ENCODE results near the gene ZNF681. TPM values are rescaled to one million over a fixed set of nuclear protein-coding genes. Genes with fewer than 3 reads are reported as not detected.

ZNF681 gene
- total and polyA plus RNA-seq, 2 of the 4 experiments (the other 2 are of a cell fraction), result 0.15 to 0.54 TPM

DNA sequence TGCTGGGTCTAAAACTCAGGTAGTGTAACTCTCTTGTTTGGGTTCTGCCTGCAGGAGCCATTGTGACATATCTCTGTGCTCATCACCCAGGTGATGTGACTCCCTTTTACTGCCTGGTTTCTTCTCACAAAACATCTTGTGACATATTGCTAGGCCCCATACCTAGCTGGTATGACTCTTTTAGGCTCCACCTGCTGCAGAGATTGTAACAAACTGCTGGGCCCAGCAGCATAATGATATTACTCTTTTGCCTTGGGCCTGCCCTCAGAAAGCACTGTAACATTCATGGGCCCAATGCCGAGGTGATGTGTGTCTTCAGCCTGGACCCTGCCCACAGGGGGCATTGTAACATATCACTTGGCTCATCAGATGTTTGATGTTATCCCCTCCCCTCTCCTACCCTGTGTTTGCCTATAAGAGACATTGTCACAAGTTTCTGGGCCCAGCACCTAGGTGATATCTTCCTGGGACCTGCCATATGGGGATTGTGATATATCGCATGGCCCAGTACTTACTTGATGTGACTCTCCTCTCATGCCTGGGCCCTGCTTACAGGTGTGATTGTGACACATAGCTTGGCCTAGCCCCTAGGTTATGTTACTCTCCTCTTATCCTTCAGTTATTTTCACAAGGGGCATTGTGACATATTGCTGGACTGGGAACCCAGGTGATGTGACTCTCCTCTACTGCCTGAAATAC lies 18.0 kb upstream of the ZNF681 start:
- POLR2A ChIA-PET (ENCODE audit: unreplicated experiment), result no interaction called here
- Histone ChIP-seq H3K4me2 (ENCODE audit: low read depth, low read length) (no peak overlapping the region), H4K20me1 (ENCODE audit: insufficient read depth, low read length) (no peaks in the 10 kb centered on the region; the same call in 1 of the 2 replicates), H2BK5ac (ENCODE audit: low read depth, low read length, poor library complexity, severe bottlenecking) (no peak overlapping the region), H3K9me1 (ENCODE audit: insufficient read depth, low read length) (no peaks in the 10 kb centered on the region), H3K4ac (ENCODE audit: low read depth, low read length) (no peak overlapping the region), H2AK5ac (ENCODE audit: low read depth, low read length) (no peak overlapping the region), H2AK9ac (replicated peaks; ENCODE audit: low read depth, low read length, poor library complexity) (no peak overlapping the region), H3K4me1 (ENCODE audit: control insufficient read depth, insufficient read depth, low read length) (no peaks in the 10 kb centered on the region), H3K23ac (ENCODE audit: low read depth, low read length) (no peak overlapping the region), H3K27ac (ENCODE audit: insufficient read depth, low read length) (no peak overlapping the region), H3K36me3 (ENCODE audit: control insufficient read depth, insufficient read depth, low read length) (no peaks in the 10 kb centered on the region), H4K91ac (ENCODE audit: insufficient read depth, low read depth, low read length) (no peak overlapping the region), H3K56ac (ENCODE audit: extremely low read depth, insufficient read depth, low read length) (no peak overlapping the region), H4K5ac (ENCODE audit: low read depth, low read length) (no peak overlapping the region), H2BK120ac (ENCODE audit: low read depth, low read length) (no peak overlapping the region), H2BK15ac (ENCODE audit: low read depth, low read length) (no peak overlapping the region), H4K8ac (ENCODE audit: low read depth in 2 of 2, low read length in 2 of 2) (no peak overlapping the region), H3K79me1 (ENCODE audit: low read depth in 1 of 2, low read length in 2 of 2) (no peaks in the 10 kb centered on the region), H3K9ac (ENCODE audit: low read depth, low read length) (no peak overlapping the region), H2AFZ (replicated peaks; ENCODE audit: low read length, poor library complexity) (no peak overlapping the region), H3K18ac (ENCODE audit: low read depth, low read length) (no peak overlapping the region), H2BK20ac (ENCODE audit: low read depth, low read length) (no peak overlapping the region), H3K4me3 (ENCODE audit: insufficient read depth, low read depth, low read length) (no peak overlapping the region), H3K27me3 (ENCODE audit: control insufficient read depth, insufficient read depth, low read length) (no peaks in the 10 kb centered on the region), H3K14ac (replicated peaks; ENCODE audit: low read depth, low read length) (no peak overlapping the region), H3K9me3 (ENCODE audit: control insufficient read depth, insufficient read depth, low read length) (no peaks in the 10 kb centered on the region; the same call in 1 of the 2 replicates)
- intact Hi-C loops (cut with micrococcal nuclease), result no loop called here
- no TSS peak for BruUV-seq (replicated peaks)
- no peak for TF ChIP-seq FOS (IDR thresholded peaks at IDR 0.05; ENCODE audit: low read depth, low read length)
- TF ChIP-seq BHLHE40 (IDR thresholded peaks at IDR 0.05; ENCODE audit: low read depth, low read length), result no peak
- TF ChIP-seq MAZ (IDR thresholded peaks at IDR 0.05; ENCODE audit: borderline replicate concordance, low read depth, low read length), result no peak
- TF ChIP-seq RFX5 (IDR thresholded peaks at IDR 0.05; ENCODE audit: low read depth, low read length), result no peak
- TF ChIP-seq, protein P1, sequence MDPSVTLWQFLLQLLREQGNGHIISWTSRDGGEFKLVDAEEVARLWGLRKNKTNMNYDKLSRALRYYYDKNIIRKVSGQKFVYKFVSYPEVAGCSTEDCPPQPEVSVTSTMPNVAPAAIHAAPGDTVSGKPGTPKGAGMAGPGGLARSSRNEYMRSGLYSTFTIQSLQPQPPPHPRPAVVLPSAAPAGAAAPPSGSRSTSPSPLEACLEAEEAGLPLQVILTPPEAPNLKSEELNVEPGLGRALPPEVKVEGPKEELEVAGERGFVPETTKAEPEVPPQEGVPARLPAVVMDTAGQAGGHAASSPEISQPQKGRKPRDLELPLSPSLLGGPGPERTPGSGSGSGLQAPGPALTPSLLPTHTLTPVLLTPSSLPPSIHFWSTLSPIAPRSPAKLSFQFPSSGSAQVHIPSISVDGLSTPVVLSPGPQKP (IDR thresholded peaks at IDR 0.05; ENCODE audit: borderline replicate concordance, low read depth, low read length), result no peak
- in situ Hi-C loops (cut with MboI; ENCODE audit: low sequenced_read_pairs), result no loop called here
- WGBS, 2 experiments (ENCODE audit: extremely low coverage in 2 of 2, insufficient read length in 1 of 2), result 80% methylated on average over 1 of the region's 2 CpGs; no CpG with 5 or more reads in 1 of the 2 experiments
- ATAC-seq (ENCODE audit: low read depth) (no peak), DNase-seq (no peak)
- dilution Hi-C loops (cut with HindIII; ENCODE audit: low sequenced_read_pairs, unreplicated experiment), result no loop called here
- CTCF ChIA-PET, result no interaction called here

All from IMR-90 (cell line).